Heart left ventricle (tissue), 16 donors: ENCODE data around the gene PRKAG2. TPM values are rescaled to one million over a fixed set of nuclear protein-coding genes. Genes with fewer than 3 reads are reported as not detected.

ENCODE experiments used
- ATAC-seq, 4 donors: fragments of 200-7000 bp; cut with Tn5 transposase; one replicate each; pipeline ENCODE4 v1.9.1; 2020 to 2022; ENCODE audit warnings: moderate library complexity in 4 of 4, mild to moderate bottlenecking in 3 of 4, moderate number of reproducible peaks in 1 of 4
- DNase-seq, 5 donors: peaks; one replicate each; pipeline ENCODE4 v3.0.0-alpha.2; 2020
- H3K27ac ChIP-seq, 12 donors: fragments of 200-600 bp; sonication (generic) in 4 of 12; one replicate each; pipeline versions ENCODE4 v1.5.0 to v1.8.0; 2016 to 2022; ENCODE audit warnings: mild to moderate bottlenecking in 2 of 12
- H3K27me3 ChIP-seq, 9 donors: fragments of 200-600 bp; sonication (generic) in 2 of 9; one replicate each; pipeline versions ENCODE4 v1.5.1 to v1.8.0; 2016 to 2022; ENCODE audit warnings: mild to moderate bottlenecking in 3 of 9
- H3K36me3 ChIP-seq, 9 donors: fragments of 200-600 bp; sonication (generic) in 2 of 9; one replicate each; pipeline versions ENCODE4 v1.5.0 to v1.8.0; 2018 to 2022; ENCODE audit warnings: mild to moderate bottlenecking in 2 of 9
- H3K4me1 ChIP-seq, 12 donors: fragments of 200-600 bp; sonication (generic) in 4 of 12; one replicate each; pipeline versions ENCODE4 v1.5.0 to v1.8.0; 2016 to 2022; ENCODE audit warnings: mild to moderate bottlenecking in 3 of 12
- H3K4me3 ChIP-seq, 12 donors: fragments of 200-600 bp; sonication (generic) in 4 of 12; one replicate each; pipeline versions ENCODE4 v1.5.0 to v1.8.0; 2017 to 2022; ENCODE audit warnings: mild to moderate bottlenecking in 9 of 12, moderate library complexity in 4 of 12
- H3K9me3 ChIP-seq, 12 donors: fragments of 200-600 bp; sonication (generic) in 4 of 12; one replicate each; pipeline versions ENCODE4 v1.5.0 to v1.8.0; 2016 to 2022; ENCODE audit warnings: mild to moderate bottlenecking in 1 of 12
- POLR2A ChIP-seq, 2 donors: fragments of 450-650 bp; IDR thresholded peaks; one replicate each; pipeline ENCODE4 v1.6.1; 2017; ENCODE audit warnings: antibody characterized with exemption in 2 of 2, mild to moderate bottlenecking in 2 of 2, moderate library complexity in 2 of 2
- WGBS, 4 donors: extraction: QIAGEN DNeasy Blood & Tissue Kit in 2 of 4; methylation state at CpG; one replicate each; pipeline versions ENCODE4 v1.1.5 to v1.1.7; 2013 to 2018; 5-methylcytosine and 5-hydroxymethylcytosine counted together
- intact Hi-C, 10 donors: fragments of 100-400 bp; cut with DNase I; formaldehyde crosslinking; loops; one replicate each; pipeline versions ENCODE4 v1.11.1 to v1.14.2; 2022
- polyA plus RNA-seq, 2 donors: library from polyadenylated mRNA; stranded (reverse); fragments of 200-250 nt; gene quantifications; one replicate each; pipeline ENCODE4 v1.2.3, GENCODE V29; 2013
- total RNA-seq, 9 donors: library from RNA; depleted of rRNA in 2 of 9; stranded (reverse); fragments of >200 nt in 2 of 9; fragmentation: NEBNext Ultra II Directional in 3 of 9; extraction: Animal tissue kit (Norgen Biotek cat#: 25700) in 3 of 9; gene quantifications; one replicate each; pipeline versions ENCODE4 v1.1.0 to v1.2.4, GENCODE V29; 2016 to 2023
- TF ChIP-seq, protein P1 (sequence below), 12 donors: fragments of 200-600 bp; sonication (generic) in 4 of 12; IDR thresholded peaks; one replicate each; pipeline versions ENCODE4 v1.5.0 to v1.8.0; 2018 to 2022; ENCODE audit warnings: antibody characterized with exemption in 12 of 12, mild to moderate bottlenecking in 5 of 12
- donor health status: ischemic (EF 13 %, LVEDD 7.1; RV severe dilation, severe dysfunction).
- donor health status: healthy with polysubstance abuse.
- donor health status: DM: no; HTN: yes; CAD: no.
- donor health status: DM: no; HTN: no; CAD: no.
- donor health status: ischemic (EF 25% LVEDD 6.9; RV normal size, moderate dysfunction).
- donor health status: ischemic (EF 25% LVEDD 5.7; RV mildly dilated, moderate dysfunction).
- donor health status: healthy.
- donor health status: DM: yes; HTN: yes; CAD: no.
- donor health status: ischemic (EF 35%, LVEDD 5.7; RV mildly dilated, moderate dysfunction).
- donor health status: nonischemic (EF 11% LVEDD 7.7; RV severe dilation, severe dysfunction).
- donor health status: DM: yes; HTN: yes; CAD: no.
- donor health status: PGD.
- donor health status: ischemic (EF 29% LVEDD 5.4; RV normal size, mild dysfunction).
- donor health status: nonischemic (EF 23%, LVEDD 6.1; RV moderate dilation, normal function).

The PRKAG2 gene
- total and polyA plus RNA-seq, 11 donors: 50.2 to 179 (median 108) TPM

DNA sequence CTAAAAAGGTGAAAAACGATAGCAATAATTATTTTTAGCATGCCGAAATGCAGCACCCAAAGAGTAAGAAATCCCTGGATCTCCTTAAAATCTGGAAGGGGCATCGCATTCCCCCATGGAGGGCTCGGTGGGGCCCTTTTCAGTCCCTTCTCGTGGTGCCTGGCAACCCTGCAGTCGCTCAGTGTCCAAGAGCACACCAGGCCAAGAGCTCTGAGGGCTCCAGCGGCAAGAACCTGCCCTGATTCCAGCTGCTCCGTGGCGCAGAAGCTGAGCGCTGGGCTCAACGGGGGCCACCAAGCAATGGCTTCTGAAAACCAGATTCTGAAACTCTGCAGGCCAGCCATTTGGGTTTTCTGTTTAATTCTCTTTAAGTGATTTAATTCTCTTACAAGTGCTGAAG lies 131.2 kb downstream of the PRKAG2 start:
- 46 to 57% (median 52%) methylated on average over 11 of the region's 11 CpGs for WGBS, 4 donors

DNA sequence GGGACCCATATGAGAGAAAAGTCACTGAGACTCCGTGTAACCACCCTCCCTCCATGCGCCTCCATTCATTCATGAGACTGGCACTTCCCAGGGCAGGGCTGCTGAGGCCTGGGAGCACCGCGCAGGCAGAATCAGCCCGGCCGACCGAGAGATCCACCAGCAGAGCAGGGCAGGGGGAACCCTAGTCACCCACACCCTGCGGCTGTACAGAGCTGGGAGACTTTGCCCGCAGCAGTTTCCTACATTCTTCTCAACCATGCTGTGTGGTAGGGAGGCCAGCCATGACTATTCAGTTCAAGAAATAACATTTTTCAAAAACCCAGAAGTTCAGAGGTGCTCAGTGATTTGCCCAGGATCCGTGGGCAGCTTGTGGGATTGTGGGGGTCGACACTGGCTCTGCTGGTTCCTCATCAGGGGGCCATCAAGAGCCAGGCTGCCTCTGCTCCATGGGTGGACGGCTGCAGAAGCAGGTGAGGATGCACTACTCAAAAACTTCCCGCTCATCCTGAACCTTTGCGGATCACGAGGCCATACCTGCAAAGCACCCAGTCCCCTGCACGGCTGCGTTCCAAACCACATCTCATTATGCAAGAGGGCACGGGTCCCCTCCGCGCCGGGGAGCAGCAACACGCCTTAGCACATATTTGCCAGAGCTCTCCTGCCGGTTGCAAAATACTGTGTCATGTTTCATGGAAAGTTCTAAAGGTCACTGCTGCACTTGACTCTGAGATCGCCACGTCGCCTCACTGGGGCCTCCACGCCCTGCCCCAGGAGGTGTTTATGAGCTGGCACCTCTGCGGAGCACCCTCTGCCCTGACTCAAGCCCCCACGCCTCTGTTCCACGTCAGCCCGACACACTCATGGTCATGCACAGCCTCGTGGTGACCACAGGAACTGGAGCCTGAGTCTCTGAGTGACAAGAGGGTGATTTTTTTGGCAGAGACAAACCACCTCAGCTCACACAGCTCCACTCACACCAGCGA lies 132.0 kb downstream of the PRKAG2 start:
- Histone ChIP-seq H3K4me1 (peaks cover 4 to 41% (median 29%) of the 10 kb centered on the region in 12 donors), H3K27me3 (no peaks in the 10 kb centered on the region), H3K9me3 (no peaks in the 10 kb centered on the region), H3K4me3 (peak overlapping the region in 1 of 12 donors; percentile 1), H3K27ac (peak overlapping the region; percentile 61 to 86 (median 82)), H3K36me3 (no peaks in the 10 kb centered on the region)
- 61 to 70% (median 65%) methylated on average over 31 to 33 of the region's 33 CpGs for WGBS, 4 donors
- ATAC-seq (peak; percentile 68 to 93 (median 88)), DNase-seq (peak; percentile 53 to 89 (median 81))
- intact Hi-C loops: no loop called here
- no peak for TF ChIP-seq POLR2A (IDR thresholded peaks at IDR 0.05)
- TF ChIP-seq, protein P1, sequence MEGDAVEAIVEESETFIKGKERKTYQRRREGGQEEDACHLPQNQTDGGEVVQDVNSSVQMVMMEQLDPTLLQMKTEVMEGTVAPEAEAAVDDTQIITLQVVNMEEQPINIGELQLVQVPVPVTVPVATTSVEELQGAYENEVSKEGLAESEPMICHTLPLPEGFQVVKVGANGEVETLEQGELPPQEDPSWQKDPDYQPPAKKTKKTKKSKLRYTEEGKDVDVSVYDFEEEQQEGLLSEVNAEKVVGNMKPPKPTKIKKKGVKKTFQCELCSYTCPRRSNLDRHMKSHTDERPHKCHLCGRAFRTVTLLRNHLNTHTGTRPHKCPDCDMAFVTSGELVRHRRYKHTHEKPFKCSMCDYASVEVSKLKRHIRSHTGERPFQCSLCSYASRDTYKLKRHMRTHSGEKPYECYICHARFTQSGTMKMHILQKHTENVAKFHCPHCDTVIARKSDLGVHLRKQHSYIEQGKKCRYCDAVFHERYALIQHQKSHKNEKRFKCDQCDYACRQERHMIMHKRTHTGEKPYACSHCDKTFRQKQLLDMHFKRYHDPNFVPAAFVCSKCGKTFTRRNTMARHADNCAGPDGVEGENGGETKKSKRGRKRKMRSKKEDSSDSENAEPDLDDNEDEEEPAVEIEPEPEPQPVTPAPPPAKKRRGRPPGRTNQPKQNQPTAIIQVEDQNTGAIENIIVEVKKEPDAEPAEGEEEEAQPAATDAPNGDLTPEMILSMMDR (IDR thresholded peaks at IDR 0.05): peak in 9 of 12 donors; percentile 16 to 50 (median 26)

More for the DNA sequence above, 131.2 kb downstream of the PRKAG2 start:
- TF ChIP-seq POLR2A (IDR thresholded peaks at IDR 0.05): no peak
- TF ChIP-seq, protein P1 (IDR thresholded peaks at IDR 0.05): no peak
- ATAC-seq (peak; percentile 60 to 78 (median 64)), DNase-seq (no peak)
- H3K27me3 ChIP-seq: no peaks in the 10 kb centered on the region
- peaks cover 4 to 41% (median 29%) of the 10 kb centered on the region in 12 donors for H3K4me1 ChIP-seq
- no peaks in the 10 kb centered on the region for H3K9me3 ChIP-seq
- peak overlapping the region in 1 of 12 donors; percentile 1 for H3K4me3 ChIP-seq
- intact Hi-C loops: no loop called here
- peak overlapping the region; percentile 61 to 86 (median 82) for H3K27ac ChIP-seq
- no peaks in the 10 kb centered on the region for H3K36me3 ChIP-seq

DNA sequence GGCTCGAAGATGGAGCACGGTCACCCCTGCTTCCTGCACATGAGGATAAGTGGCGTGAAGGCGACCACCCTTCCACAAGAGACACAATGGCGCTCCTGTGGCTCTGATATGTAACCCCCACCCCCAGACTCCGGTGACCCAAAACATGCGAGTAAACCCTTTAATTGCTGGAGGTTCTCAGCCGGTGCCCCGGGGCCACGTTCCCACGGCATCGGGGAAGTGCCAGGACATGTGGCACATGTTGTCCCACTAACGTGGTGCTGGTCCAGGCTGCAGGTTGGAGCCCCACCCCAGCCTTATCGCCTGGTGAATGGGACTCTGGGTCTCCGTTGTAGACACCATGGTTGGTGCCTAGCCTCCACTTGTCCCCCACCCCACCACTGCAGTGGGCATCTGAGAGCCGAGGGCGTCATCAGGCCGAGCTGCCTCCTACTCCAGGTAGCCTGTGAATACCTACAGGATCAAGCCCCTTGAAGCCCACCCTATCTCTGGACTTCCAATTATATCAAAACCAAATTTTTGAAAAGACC lies 132.8 kb downstream of the PRKAG2 start:
- H3K27ac ChIP-seq: peak overlapping the region; percentile 20 to 86 (median 82)
- intact Hi-C loops: no loop called here
- H3K36me3 ChIP-seq: no peaks in the 10 kb centered on the region
- no peaks in the 10 kb centered on the region for H3K27me3 ChIP-seq
- H3K9me3 ChIP-seq: no peaks in the 10 kb centered on the region
- WGBS, 4 donors: 75 to 87% (median 79%) methylated on average over 13 to 18 of the region's 18 CpGs
- ATAC-seq (no peak), DNase-seq (no peak)
- no peak overlapping the region for H3K4me3 ChIP-seq
- TF ChIP-seq POLR2A (IDR thresholded peaks at IDR 0.05): no peak
- TF ChIP-seq, protein P1 (IDR thresholded peaks at IDR 0.05): no peak
- peaks cover 4 to 41% (median 29%) of the 10 kb centered on the region in 12 donors for H3K4me1 ChIP-seq

DNA sequence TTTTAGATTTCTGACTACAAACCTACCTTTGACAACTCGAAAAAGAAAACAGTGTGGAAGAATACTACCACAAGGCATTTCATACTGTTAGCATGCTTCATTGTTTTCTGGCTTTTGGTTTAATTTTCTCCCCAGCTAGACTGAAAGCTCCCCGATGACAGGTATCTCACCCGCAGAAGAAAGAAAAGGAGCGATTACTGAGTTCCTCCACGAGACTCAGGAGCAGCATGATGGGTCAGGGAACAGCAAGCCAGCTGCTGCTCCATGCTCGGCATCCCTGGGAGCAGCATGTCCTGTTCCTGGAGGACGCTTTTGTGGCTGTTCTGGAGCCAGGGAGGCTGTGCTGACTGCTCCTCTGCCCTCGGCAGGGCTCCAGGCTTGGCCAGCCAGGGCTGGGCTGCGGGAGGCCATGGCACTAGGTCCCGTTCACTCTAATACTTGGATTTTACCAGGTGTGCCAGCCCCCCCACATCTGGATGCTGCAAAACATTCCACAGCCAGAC lies 133.4 kb downstream of the PRKAG2 start:
- intact Hi-C loops: no loop called here
- Histone ChIP-seq H3K4me1 (peaks cover 4 to 41% (median 29%) of the 10 kb centered on the region in 12 donors), H3K36me3 (no peaks in the 10 kb centered on the region), H3K4me3 (no peak overlapping the region), H3K27ac (peak overlapping the region; percentile 20 to 86 (median 82)), H3K9me3 (no peaks in the 10 kb centered on the region), H3K27me3 (no peaks in the 10 kb centered on the region)
- DNase-seq: peak in 1 of 5 donors; percentile 67
- ATAC-seq: peak; percentile 44 to 79 (median 49)
- WGBS, 4 donors: 17 to 30% (median 24%) methylated on average over 10 of the region's 10 CpGs
- TF ChIP-seq, protein P1 (IDR thresholded peaks at IDR 0.05): no peak
- no peak for TF ChIP-seq POLR2A (IDR thresholded peaks at IDR 0.05)
